SK-N-SH treated with all-trans-retinoic acid at 6 μM for 48 hours (cell line): ENCODE data around the gene C1QL1.

Experiments used
- GLIS3 ChIP-seq: fragments of 250-450 bp; sonication (Bioruptor Pico); IDR thresholded peaks from 2 replicates; pipeline ENCODE4 v1.5.0; 2020; ENCODE audit warnings: mild to moderate bottlenecking, moderate library complexity
- PPARA ChIP-seq: fragments of 250-450 bp; sonication (Bioruptor Pico); IDR thresholded peaks from 2 replicates; pipeline ENCODE4 v1.5.0; 2020; ENCODE audit warnings: mild to moderate bottlenecking, borderline replicate concordance
- SNAI2 ChIP-seq: fragments of 250-450 bp; sonication (Bioruptor Pico); IDR thresholded peaks from 2 replicates; pipeline ENCODE4 v1.5.0; 2020; ENCODE audit warnings: mild to moderate bottlenecking, moderate library complexity
- TSHZ2 ChIP-seq: fragments of 250-450 bp; sonication (Bioruptor Pico); IDR thresholded peaks from 2 replicates; pipeline ENCODE4 v1.5.0; 2020; ENCODE audit warnings: mild to moderate bottlenecking, moderate library complexity
- ZC3H10 ChIP-seq: fragments of 250-450 bp; sonication (Bioruptor Pico); IDR thresholded peaks from 2 replicates; pipeline ENCODE4 v1.5.1; 2021; ENCODE audit warnings: mild to moderate bottlenecking, moderate library complexity
- ZNF565 ChIP-seq: fragments of 450-650 bp; formaldehyde crosslinking; conservative IDR thresholded peaks from 2 replicates; pipeline ENCODE4 v1.5.0; 2020; ENCODE audit warnings: low read depth, mild to moderate bottlenecking, moderate library complexity
- ZNF70 ChIP-seq: fragments of 450-650 bp; formaldehyde crosslinking; IDR thresholded peaks from 2 replicates; pipeline ENCODE4 v1.5.0; 2020; ENCODE audit warnings: mild to moderate bottlenecking, moderate library complexity

DNA sequence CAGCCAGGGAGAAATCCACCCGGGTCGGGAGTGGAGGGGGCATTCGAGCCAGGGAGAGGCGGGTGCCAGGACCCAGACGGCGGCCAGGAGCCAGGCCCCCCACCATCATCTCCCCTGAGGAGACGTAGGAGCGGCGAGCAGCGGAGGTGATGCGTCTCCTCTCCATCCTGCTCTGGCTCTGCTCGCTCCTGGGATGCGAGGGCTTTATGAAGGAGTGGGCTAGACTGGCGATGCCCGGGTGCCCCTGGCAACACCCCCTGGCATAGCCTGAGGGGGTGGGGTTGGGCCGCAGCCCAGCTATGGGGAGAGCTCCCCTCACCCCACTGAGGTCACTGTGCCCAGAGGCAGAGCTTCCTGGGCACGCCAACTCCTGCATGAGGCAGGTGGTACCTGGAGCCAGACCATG lies 52.8 kb downstream of the C1QL1 start, which contains the start of gene GFAP:
- TF ChIP-seq TSHZ2 (CRISPR knock-in tag) (no peak), ZNF70 (CRISPR knock-in tag) (no peak), SNAI2 (CRISPR knock-in tag) (no peak), GLIS3 (no peak), ZC3H10 (no peak), PPARA (CRISPR knock-in tag) (no peak), ZNF565 (CRISPR knock-in tag) (no peak)
